HepG2 (cell line): ENCODE measurements around the gene TOX4. TPM values are rescaled to one million over a fixed set of nuclear protein-coding genes. Genes with fewer than 3 reads are reported as not detected.

Experiments
- ARID2 ChIP-seq: sonication (generic); formaldehyde crosslinking; IDR thresholded peaks from 2 replicates; pipeline ENCODE4 v1.8.1; 2022; ENCODE audit warnings: mild to moderate bottlenecking, missing genetic modification reagents, borderline replicate concordance
- DBP ChIP-seq: sonication (generic); formaldehyde crosslinking; IDR thresholded peaks from 2 replicates; pipeline ENCODE4 v1.4.0; 2020; ENCODE audit warnings: missing genetic modification reagents; ENCODE audit errors: not compliant biosample characterization
- FOSL1 ChIP-seq: sonication (generic); formaldehyde crosslinking; IDR thresholded peaks from 2 replicates; pipeline ENCODE4 v1.9.0; 2021; ENCODE audit warnings: missing genetic modification reagents, borderline replicate concordance
- HIVEP1 ChIP-seq: sonication (generic); formaldehyde crosslinking; IDR thresholded peaks from 2 replicates; pipeline ENCODE4 v1.4.0; 2020; ENCODE audit warnings: mild to moderate bottlenecking, missing genetic modification reagents
- PCBP1 ChIP-seq: fragments of 200-400 bp; formaldehyde crosslinking; IDR thresholded peaks from 2 replicates; pipeline ENCODE4 v1.6.1; 2017; ENCODE audit warnings: mild to moderate bottlenecking, low read depth, low read length, borderline replicate concordance
- RARA ChIP-seq: IDR thresholded peaks from 2 replicates; pipeline ENCODE4 v1.6.1; 2016; ENCODE audit warnings: missing genetic modification reagents, missing compliant biosample characterization
- SP5 ChIP-seq: IDR thresholded peaks from 2 replicates; pipeline ENCODE4 v1.6.1; 2016; ENCODE audit warnings: low read depth, borderline replicate concordance
- TSC22D2 ChIP-seq: sonication (generic); formaldehyde crosslinking; IDR thresholded peaks from 2 replicates; pipeline ENCODE4 v1.5.1; 2020; ENCODE audit warnings: missing genetic modification reagents, mild to moderate bottlenecking, borderline replicate concordance
- ZBTB42 ChIP-seq: sonication (generic); formaldehyde crosslinking; IDR thresholded peaks from 2 replicates; pipeline ENCODE4 v1.5.0; 2020; ENCODE audit warnings: mild to moderate bottlenecking, missing genetic modification reagents
- ZMYM2 ChIP-seq: sonication (generic); formaldehyde crosslinking; IDR thresholded peaks from 2 replicates; pipeline ENCODE4 v1.8.0; 2022; ENCODE audit warnings: mild to moderate bottlenecking, missing genetic modification reagents
- ZNF33A ChIP-seq: sonication (generic); formaldehyde crosslinking; IDR thresholded peaks from 2 replicates; pipeline ENCODE4 v1.5.1; 2020; ENCODE audit warnings: missing genetic modification reagents, mild to moderate bottlenecking, moderate library complexity, borderline replicate concordance
- ZNF451 ChIP-seq: sonication (generic); formaldehyde crosslinking; IDR thresholded peaks from 2 replicates; pipeline ENCODE4 v1.5.0; 2020; ENCODE audit warnings: mild to moderate bottlenecking, missing genetic modification reagents
- ZNF737 ChIP-seq: sonication (generic); formaldehyde crosslinking; IDR thresholded peaks from 2 replicates; pipeline ENCODE4 v1.5.0; 2020; ENCODE audit warnings: missing genetic modification reagents, mild to moderate bottlenecking, borderline replicate concordance
- ZNF75D ChIP-seq: sonication (generic); formaldehyde crosslinking; IDR thresholded peaks from 2 replicates; pipeline ENCODE4 v1.8.1; 2023; ENCODE audit warnings: missing genetic modification reagents, mild to moderate bottlenecking, borderline replicate concordance
- ZNF839 ChIP-seq: sonication (generic); formaldehyde crosslinking; IDR thresholded peaks from 2 replicates; pipeline ENCODE4 v1.4.0; 2020; ENCODE audit warnings: missing genetic modification reagents, mild to moderate bottlenecking, borderline replicate concordance
- ZSCAN22 ChIP-seq: sonication (generic); formaldehyde crosslinking; IDR thresholded peaks from 2 replicates; pipeline ENCODE4 v1.4.0; 2020; ENCODE audit warnings: mild to moderate bottlenecking, missing genetic modification reagents
- ZSCAN5A ChIP-seq: sonication (generic); formaldehyde crosslinking; IDR thresholded peaks from 2 replicates; pipeline ENCODE4 v1.8.0; 2022; ENCODE audit warnings: mild to moderate bottlenecking, missing genetic modification reagents, borderline replicate concordance
- polyA plus RNA-seq, 8 experiments: library from polyadenylated mRNA; depleted of rRNA in 3 of 8; stranded (reverse) in 7 of 8; unstranded in 1 of 8; fragments of >200 nt; fragmentation: Illumina TruSeq in 4 of 8; extraction: Trizol in 4 of 8; gene quantifications; 2 replicates each; pipeline versions ENCODE4 v1.2.1 to v1.2.3, GENCODE V29; 2011 to 2016; ENCODE audit warnings: low read depth in 4 of 8, missing spikeins in 1 of 8, mixed read lengths in 1 of 8; ENCODE audit not compliant: insufficient read depth in 1 of 8
- total RNA-seq, 5 experiments: library from RNA; depleted of rRNA; stranded (reverse); fragments of >200 nt; fragmentation: Illumina TruSeq; extraction: Trizol; gene quantifications; 2 replicates each; pipeline ENCODE4 v1.2.3, GENCODE V29; 2016; ENCODE audit warnings: low read depth in 1 of 5
- TF ChIP-seq, protein P1 (sequence below): sonication (generic); formaldehyde crosslinking; IDR thresholded peaks from 2 replicates; pipeline ENCODE4 v1.8.1; 2023; ENCODE audit warnings: mild to moderate bottlenecking, inconsistent platforms, moderate library complexity, missing genetic modification reagents, borderline replicate concordance
- TF ChIP-seq, protein P2 (sequence below): sonication (generic); formaldehyde crosslinking; IDR thresholded peaks from 2 replicates; pipeline ENCODE4 v1.4.0; 2020; ENCODE audit warnings: missing genetic modification reagents
- TF ChIP-seq, protein P3 (sequence below): sonication (generic); formaldehyde crosslinking; IDR thresholded peaks from 2 replicates; pipeline ENCODE4 v1.8.0; 2022; ENCODE audit warnings: missing genetic modification reagents, low read depth, mild to moderate bottlenecking, borderline replicate concordance

TOX4 gene
- total and polyA plus RNA-seq, 2 of the 13 experiments (the other 11 are each of a cell fraction or from before 2014, with no cell fraction given), result 71.8 to 163 TPM

DNA sequence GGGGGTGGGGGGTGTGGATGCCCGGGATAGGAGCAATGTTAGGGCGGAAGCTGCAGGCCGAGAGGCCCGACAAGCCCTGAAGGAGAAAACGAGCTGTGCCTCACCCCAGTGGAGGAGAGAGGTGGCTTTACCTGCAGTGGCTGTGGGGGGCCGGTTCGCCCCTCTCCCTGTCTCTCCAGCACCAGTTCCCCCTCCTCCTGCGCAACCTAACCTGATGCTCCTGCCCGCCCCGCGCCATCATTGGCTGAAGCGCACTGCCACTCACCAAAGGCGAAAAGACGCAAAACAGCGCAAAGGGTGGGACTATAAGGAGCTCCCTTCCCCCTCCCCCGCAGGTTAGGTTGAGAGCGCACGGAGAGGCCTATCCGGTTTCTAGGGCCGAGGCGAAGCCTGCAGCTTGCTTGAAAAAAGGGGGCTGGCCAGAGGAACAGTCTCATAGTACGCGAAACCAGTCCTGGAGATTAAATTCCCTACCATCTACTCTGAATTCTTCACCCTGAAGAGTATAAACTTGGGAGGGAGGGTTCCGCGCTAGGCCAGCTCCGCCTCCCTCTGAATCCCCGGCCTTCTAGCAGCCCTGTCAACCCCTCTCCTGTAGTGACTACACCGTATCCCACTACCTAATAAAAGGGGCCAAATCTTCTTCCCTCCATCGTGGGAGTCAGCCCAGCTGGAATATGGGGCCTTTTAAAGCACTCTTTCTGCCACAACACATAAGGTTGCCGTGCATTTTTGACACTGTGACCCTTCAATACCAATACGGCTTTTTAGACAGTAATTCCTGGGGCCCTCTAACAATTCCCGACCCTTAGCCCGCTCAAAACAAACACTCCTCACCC lies 39.7 kb upstream of the TOX4 start (continued):
- TF ChIP-seq PCBP1 (peak; percentile 99), ZSCAN5A (CRISPR knock-in tag) (no peak), SP5 (CRISPR knock-in tag) (peak; percentile 71), DBP (no peak), ARID2 (CRISPR knock-in tag) (peak; percentile 80), ZMYM2 (CRISPR knock-in tag) (peak; percentile 43; the same call in 1 of the 2 replicates), HIVEP1 (CRISPR knock-in tag) (peak; percentile 55), ZSCAN22 (CRISPR knock-in tag) (no peak), ZNF33A (CRISPR knock-in tag) (no peak), ZNF839 (peak; percentile 78; the same call in 1 of the 2 replicates), TSC22D2 (CRISPR knock-in tag) (peak; percentile 54; the same call in 1 of the 2 replicates), ZNF451 (CRISPR knock-in tag) (peak; percentile 86), RARA (CRISPR knock-in tag) (peak; percentile 53), ZNF737 (no peak), ZNF75D (CRISPR knock-in tag) (no peak), FOSL1 (no peak), ZBTB42 (CRISPR knock-in tag) (no peak)
- TF ChIP-seq, protein P1, sequence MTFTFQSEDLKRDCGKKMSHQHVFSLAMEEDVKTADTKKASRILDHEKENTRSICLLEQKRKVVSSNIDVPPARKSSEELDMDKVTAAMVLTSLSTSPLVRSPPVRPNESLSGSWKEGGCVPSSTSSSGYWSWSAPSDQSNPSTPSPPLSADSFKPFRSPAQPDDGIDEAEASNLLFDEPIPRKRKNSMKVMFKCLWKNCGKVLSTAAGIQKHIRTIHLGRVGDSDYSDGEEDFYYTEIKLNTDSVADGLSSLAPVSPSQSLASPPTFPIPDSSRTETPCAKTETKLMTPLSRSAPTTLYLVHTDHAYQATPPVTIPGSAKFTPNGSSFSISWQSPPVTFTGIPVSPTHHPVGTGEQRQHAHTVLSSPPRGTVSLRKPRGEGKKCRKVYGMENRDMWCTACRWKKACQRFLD, result no peak
- TF ChIP-seq, protein P2, sequence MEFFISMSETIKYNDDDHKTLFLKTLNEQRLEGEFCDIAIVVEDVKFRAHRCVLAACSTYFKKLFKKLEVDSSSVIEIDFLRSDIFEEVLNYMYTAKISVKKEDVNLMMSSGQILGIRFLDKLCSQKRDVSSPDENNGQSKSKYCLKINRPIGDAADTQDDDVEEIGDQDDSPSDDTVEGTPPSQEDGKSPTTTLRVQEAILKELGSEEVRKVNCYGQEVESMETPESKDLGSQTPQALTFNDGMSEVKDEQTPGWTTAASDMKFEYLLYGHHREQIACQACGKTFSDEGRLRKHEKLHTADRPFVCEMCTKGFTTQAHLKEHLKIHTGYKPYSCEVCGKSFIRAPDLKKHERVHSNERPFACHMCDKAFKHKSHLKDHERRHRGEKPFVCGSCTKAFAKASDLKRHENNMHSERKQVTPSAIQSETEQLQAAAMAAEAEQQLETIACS (CRISPR knock-in tag), result no peak
- TF ChIP-seq, protein P3, sequence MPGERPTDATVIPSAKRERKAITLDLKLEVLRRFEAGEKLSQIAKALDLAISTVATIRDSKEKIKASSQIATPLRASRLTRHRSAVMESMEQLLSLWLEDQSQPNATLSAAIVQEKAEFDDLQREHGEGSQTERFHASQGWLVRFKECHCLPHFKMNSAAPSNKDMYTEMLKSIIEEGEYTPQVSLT (CRISPR knock-in tag), result no peak
